Loucy (cell line): ENCODE data around the gene ASIC2.

Source experiments
- H2AFZ ChIP-seq: fragments of 200-600 bp; sonication (generic); 2 replicates; pipeline ENCODE4 v1.6.0; 2016; ENCODE audit warnings: antibody characterized with exemption, mild to moderate bottlenecking, low read length, moderate library complexity
- H3F3A ChIP-seq: fragments of 200-600 bp; 2 replicates; pipeline ENCODE4 v1.6.0; 2016; ENCODE audit warnings: antibody characterized with exemption, low read depth, mild to moderate bottlenecking
- H3K27me3 ChIP-seq: fragments of 200-600 bp; sonication (generic); 2 replicates; pipeline ENCODE4 v1.6.1; 2014; ENCODE audit warnings: low read length, mild to moderate bottlenecking; ENCODE audit not compliant: insufficient read depth, poor library complexity, severe bottlenecking
- H3K36me3 ChIP-seq: fragments of 200-600 bp; sonication (generic); 2 replicates; pipeline ENCODE4 v1.6.1; 2016; ENCODE audit warnings: low read length; ENCODE audit not compliant: insufficient read depth
- H3K4me1 ChIP-seq: fragments of 200-600 bp; sonication (generic); 2 replicates; pipeline ENCODE4 v1.5.1; 2014; ENCODE audit warnings: low read length, mild to moderate bottlenecking; ENCODE audit not compliant: insufficient read depth, poor library complexity, severe bottlenecking
- H3K4me2 ChIP-seq: fragments of 200-600 bp; sonication (generic); 2 replicates; pipeline ENCODE4 v1.6.0; 2014; ENCODE audit warnings: antibody characterized with exemption, low read length, low read depth, mild to moderate bottlenecking; ENCODE audit not compliant: poor library complexity, severe bottlenecking
- H3K4me3 ChIP-seq: fragments of 200-600 bp; sonication (generic); 2 replicates; pipeline ENCODE4 v1.5.1; 2014; ENCODE audit warnings: low read length, mild to moderate bottlenecking, mixed read lengths; ENCODE audit not compliant: poor library complexity, severe bottlenecking
- H3K79me2 ChIP-seq: fragments of 200-600 bp; sonication (generic); 2 replicates; pipeline ENCODE4 v1.6.1; 2014; ENCODE audit warnings: low read length; ENCODE audit not compliant: insufficient read depth
- H3K9ac ChIP-seq: fragments of 200-600 bp; sonication (generic); 2 replicates; pipeline ENCODE4 v1.6.0; 2014; ENCODE audit warnings: mild to moderate bottlenecking, low read depth, low read length, moderate library complexity; ENCODE audit not compliant: poor library complexity, severe bottlenecking
- H3K9me2 ChIP-seq: fragments of 200-600 bp; sonication (generic); replicated peaks from 2 replicates; pipeline ENCODE4 v1.6.1; 2016; ENCODE audit warnings: low read depth, low read length, mixed read lengths
- H3K9me3 ChIP-seq: fragments of 200-600 bp; sonication (generic); 2 replicates; pipeline ENCODE4 v1.6.1; 2014; ENCODE audit warnings: mild to moderate bottlenecking, antibody characterized with exemption, low read length, low read depth; ENCODE audit not compliant: insufficient read depth
- H4K20me1 ChIP-seq: fragments of 200-600 bp; sonication (generic); 2 replicates; pipeline ENCODE4 v1.6.0; 2014; ENCODE audit warnings: antibody characterized with exemption, low read length, mild to moderate bottlenecking; ENCODE audit not compliant: insufficient read depth, poor library complexity, severe bottlenecking
- EZH2phosphoT487 ChIP-seq: fragments of 200-600 bp; IDR thresholded peaks from 2 replicates; pipeline ENCODE4 v1.6.1; 2018; ENCODE audit warnings: antibody characterized with exemption, mild to moderate bottlenecking, moderate library complexity, borderline replicate concordance
- TF ChIP-seq, protein P1 (sequence below): fragments of 200-600 bp; sonication (generic); conservative IDR thresholded peaks from 2 replicates; pipeline ENCODE4 v1.5.1; 2014; ENCODE audit warnings: mild to moderate bottlenecking, antibody characterized with exemption, low read length

Gene ASIC2

DNA sequence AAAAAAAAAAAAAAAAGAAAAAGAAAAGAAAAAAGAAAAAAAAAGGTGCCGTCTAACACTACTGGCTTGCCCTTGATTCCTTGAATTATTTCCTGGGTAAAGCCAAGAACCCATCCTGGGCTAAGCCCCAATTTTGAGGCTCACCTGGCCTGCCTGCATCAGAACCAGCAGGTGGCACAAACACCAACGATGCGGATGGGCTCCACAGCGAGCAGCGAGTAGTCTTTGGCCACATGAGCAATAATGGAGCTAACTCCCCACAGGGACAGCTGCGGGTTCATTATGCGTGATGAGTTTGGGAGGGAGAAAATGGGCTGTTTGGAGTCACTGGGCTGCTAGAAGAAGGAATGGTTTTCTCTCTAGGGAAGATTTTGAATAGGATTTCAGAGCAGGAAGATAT is 91.1 kb downstream of the ASIC2 start:
- Histone ChIP-seq H3K9ac (no peak overlapping the region), H4K20me1 (no peaks in the 10 kb centered on the region), H3K79me2 (no peaks in the 10 kb centered on the region), H3K27me3 (no peaks in the 10 kb centered on the region), H3F3A (no peaks in the 10 kb centered on the region), H3K9me2 (no peaks in the 10 kb centered on the region), H3K4me2 (no peak overlapping the region), H2AFZ (no peak overlapping the region), H3K36me3 (no peaks in the 10 kb centered on the region), H3K4me1 (no peaks in the 10 kb centered on the region), H3K9me3 (no peaks in the 10 kb centered on the region; the same call in 1 of the 2 replicates), H3K4me3 (no peak overlapping the region)
- no peak for TF ChIP-seq EZH2phosphoT487
- TF ChIP-seq, protein P1, sequence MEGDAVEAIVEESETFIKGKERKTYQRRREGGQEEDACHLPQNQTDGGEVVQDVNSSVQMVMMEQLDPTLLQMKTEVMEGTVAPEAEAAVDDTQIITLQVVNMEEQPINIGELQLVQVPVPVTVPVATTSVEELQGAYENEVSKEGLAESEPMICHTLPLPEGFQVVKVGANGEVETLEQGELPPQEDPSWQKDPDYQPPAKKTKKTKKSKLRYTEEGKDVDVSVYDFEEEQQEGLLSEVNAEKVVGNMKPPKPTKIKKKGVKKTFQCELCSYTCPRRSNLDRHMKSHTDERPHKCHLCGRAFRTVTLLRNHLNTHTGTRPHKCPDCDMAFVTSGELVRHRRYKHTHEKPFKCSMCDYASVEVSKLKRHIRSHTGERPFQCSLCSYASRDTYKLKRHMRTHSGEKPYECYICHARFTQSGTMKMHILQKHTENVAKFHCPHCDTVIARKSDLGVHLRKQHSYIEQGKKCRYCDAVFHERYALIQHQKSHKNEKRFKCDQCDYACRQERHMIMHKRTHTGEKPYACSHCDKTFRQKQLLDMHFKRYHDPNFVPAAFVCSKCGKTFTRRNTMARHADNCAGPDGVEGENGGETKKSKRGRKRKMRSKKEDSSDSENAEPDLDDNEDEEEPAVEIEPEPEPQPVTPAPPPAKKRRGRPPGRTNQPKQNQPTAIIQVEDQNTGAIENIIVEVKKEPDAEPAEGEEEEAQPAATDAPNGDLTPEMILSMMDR = no peak

DNA sequence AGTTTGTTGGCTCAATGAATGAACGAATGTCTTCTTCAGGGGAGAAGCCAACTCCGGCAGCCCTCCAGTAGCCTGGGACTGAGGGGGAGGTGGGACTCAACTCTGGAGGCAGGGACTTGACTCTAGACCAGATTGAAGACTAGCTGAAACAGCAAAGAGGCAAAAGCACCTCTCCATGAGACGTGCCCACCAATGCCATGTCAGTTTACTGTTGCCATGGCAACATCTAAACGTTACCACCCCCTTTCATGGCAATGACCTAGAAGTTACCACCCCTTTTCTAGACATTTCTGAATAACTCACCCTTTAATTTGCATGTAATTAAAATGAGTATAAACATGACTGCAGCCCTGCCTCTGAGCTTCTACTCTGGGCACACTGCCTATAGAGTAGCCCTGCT is 91.8 kb downstream of the ASIC2 start:
- Histone ChIP-seq H3K4me2 (no peak overlapping the region), H2AFZ (no peak overlapping the region), H3K4me1 (no peaks in the 10 kb centered on the region), H3K4me3 (no peak overlapping the region), H3K36me3 (no peaks in the 10 kb centered on the region), H3F3A (no peaks in the 10 kb centered on the region), H3K27me3 (no peaks in the 10 kb centered on the region), H3K79me2 (no peaks in the 10 kb centered on the region), H3K9ac (no peak overlapping the region), H3K9me3 (no peaks in the 10 kb centered on the region; the same call in 1 of the 2 replicates), H4K20me1 (no peaks in the 10 kb centered on the region), H3K9me2 (no peaks in the 10 kb centered on the region)
- TF ChIP-seq, protein P1 = no peak
- TF ChIP-seq EZH2phosphoT487 = no peak

DNA sequence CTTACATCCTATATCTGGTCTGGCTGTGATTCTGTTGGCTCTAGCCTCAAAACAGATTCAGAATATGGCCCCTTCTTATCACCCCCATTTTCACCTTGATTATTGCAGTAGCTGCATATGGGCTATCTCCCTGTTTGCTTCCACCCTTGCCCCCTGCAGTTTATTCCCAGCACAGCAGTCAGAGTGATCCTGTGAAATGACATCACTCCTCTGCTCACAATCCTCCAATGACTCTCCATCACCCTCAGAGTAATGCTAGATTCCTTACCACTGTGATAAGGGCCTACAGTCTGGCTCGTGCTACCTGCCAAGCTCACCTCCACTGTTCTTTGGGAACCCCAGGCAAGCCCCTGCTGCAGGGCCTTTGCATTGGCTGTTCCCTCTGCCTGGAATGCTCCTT is 92.5 kb downstream of the ASIC2 start:
- Histone ChIP-seq H3K4me1 (no peaks in the 10 kb centered on the region), H3K4me3 (no peak overlapping the region)
- TF ChIP-seq EZH2phosphoT487 = no peak
- TF ChIP-seq, protein P1 = no peak

More for the DNA sequence above, 92.5 kb downstream of the ASIC2 start:
- no peaks in the 10 kb centered on the region for H4K20me1 ChIP-seq
- H3K79me2 ChIP-seq = no peaks in the 10 kb centered on the region
- no peaks in the 10 kb centered on the region for H3F3A ChIP-seq
- no peak overlapping the region for H2AFZ ChIP-seq
- H3K9me2 ChIP-seq = no peaks in the 10 kb centered on the region
- H3K36me3 ChIP-seq = no peaks in the 10 kb centered on the region
- H3K4me2 ChIP-seq = no peak overlapping the region
- H3K27me3 ChIP-seq = no peaks in the 10 kb centered on the region
- no peaks in the 10 kb centered on the region; the same call in 1 of the 2 replicates for H3K9me3 ChIP-seq
- H3K9ac ChIP-seq = no peak overlapping the region
